T-helper 1 cell treated with Interleukin-12 subunit alpha and Interleukin-12 subunit beta and Interleukin-4 antibody, amounts not matched to agents 30 ng/mL and 1 ng/mL, for 36 hours (primary cell): ENCODE results near the gene ALK. TPM values are rescaled to one million over a fixed set of nuclear protein-coding genes. Genes with fewer than 3 reads are reported as not detected.

Experiments
- intact Hi-C: fragments of 100-400 bp; cut with micrococcal nuclease; formaldehyde crosslinking; loops from one replicate; pipeline ENCODE4 v1.15.1; 2024
- total RNA-seq: library from RNA; stranded (reverse); gene quantifications from 2 replicates; pipeline ENCODE4 v1.2.3, GENCODE V29; 2022

Gene ALK
- total RNA-seq, 1 donor from 2014 or later = not detected

- intact Hi-C loops = no loop called here
Measured at GRCh38 chr2:29799628-29800027, 121.8 kb downstream of the ALK start.

- intact Hi-C loops = no loop called here
Measured at GRCh38 chr2:29797916-29798315, 123.5 kb downstream of the ALK start.

- intact Hi-C loops = no loop called here
Measured at GRCh38 chr2:29796446-29796845, 124.9 kb downstream of the ALK start.

GRCh38 chr2:29789911-29790485 is 131.4 kb downstream of the ALK start:
- intact Hi-C loops = no loop called here

GRCh38 chr2:29787473-29788465 is 133.6 kb downstream of the ALK start:
- intact Hi-C loops = no loop called here

- intact Hi-C loops = no loop called here
Measured at GRCh38 chr2:29786361-29786760, 135.0 kb downstream of the ALK start.

GRCh38 chr2:29783666-29784065 is 137.7 kb downstream of the ALK start:
- intact Hi-C loops = no loop called here

- intact Hi-C loops = no loop called here
Measured at GRCh38 chr2:29782549-29783458, 138.6 kb downstream of the ALK start.

GRCh38 chr2:29782087-29782486 is 139.3 kb downstream of the ALK start:
- intact Hi-C loops = no loop called here

- intact Hi-C loops = no loop called here
Measured at GRCh38 chr2:29780906-29781305, 140.5 kb downstream of the ALK start.

- intact Hi-C loops = no loop called here
Measured at GRCh38 chr2:29777161-29777560, 144.2 kb downstream of the ALK start.

GRCh38 chr2:29776406-29776805 is 145.0 kb downstream of the ALK start:
- intact Hi-C loops = no loop called here

GRCh38 chr2:29775937-29776336 is 145.4 kb downstream of the ALK start:
- intact Hi-C loops = no loop called here

GRCh38 chr2:29774624-29775023 is 146.8 kb downstream of the ALK start:
- intact Hi-C loops = no loop called here

GRCh38 chr2:29770846-29771245 is 150.5 kb downstream of the ALK start:
- intact Hi-C loops = no loop called here

- intact Hi-C loops = no loop called here
Measured at GRCh38 chr2:29769847-29770246, 151.5 kb downstream of the ALK start.

- intact Hi-C loops = no loop called here
Measured at GRCh38 chr2:29767606-29768335, 153.6 kb downstream of the ALK start.

- intact Hi-C loops = no loop called here
Measured at GRCh38 chr2:29766191-29766590, 155.2 kb downstream of the ALK start.

GRCh38 chr2:29765721-29766120 is 155.7 kb downstream of the ALK start:
- intact Hi-C loops = no loop called here

GRCh38 chr2:29763371-29763770 is 158.0 kb downstream of the ALK start:
- intact Hi-C loops = no loop called here

- intact Hi-C loops = no loop called here
Measured at GRCh38 chr2:29762239-29762638, 159.1 kb downstream of the ALK start.
